H9 (cell line): ENCODE measurements around the gene RPGR. TPM values are rescaled to one million over a fixed set of nuclear protein-coding genes. Genes with fewer than 3 reads are reported as not detected.

Experiments
- DNase-seq: peaks from one replicate; pipeline ENCODE4 v3.0.0-alpha.2; 2017
- H2AFZ ChIP-seq: one replicate; pipeline ENCODE4 v1.6.1; 2013; ENCODE audit warnings: mild to moderate bottlenecking, low read length, control low read depth, moderate library complexity
- H2AK5ac ChIP-seq: 2 replicates; pipeline ENCODE4 v1.6.1; 2013; ENCODE audit warnings: low read length, control low read depth, mixed read lengths; ENCODE audit not compliant: insufficient read length
- H2BK120ac ChIP-seq: one replicate; pipeline ENCODE4 v1.6.1; 2013; ENCODE audit warnings: low read depth, mild to moderate bottlenecking, low read length, control low read depth, inconsistent platforms; ENCODE audit not compliant: poor library complexity, severe bottlenecking
- H2BK12ac ChIP-seq: 2 replicates; pipeline ENCODE4 v1.6.1; 2013; ENCODE audit warnings: low read length, control low read depth, mixed read lengths, low read depth; ENCODE audit not compliant: insufficient read length
- H2BK15ac ChIP-seq: 2 replicates; pipeline ENCODE4 v1.6.1; 2013; ENCODE audit warnings: low read depth, low read length, control low read depth
- H2BK20ac ChIP-seq: one replicate; pipeline ENCODE4 v1.6.1; 2013; ENCODE audit warnings: low read depth, mild to moderate bottlenecking, low read length, control low read depth, inconsistent platforms; ENCODE audit not compliant: poor library complexity, severe bottlenecking
- H2BK5ac ChIP-seq: 2 replicates; pipeline ENCODE4 v1.6.1; 2013; ENCODE audit warnings: low read length, control low read depth, mixed read lengths; ENCODE audit not compliant: insufficient read length
- H3K14ac ChIP-seq: 2 replicates; pipeline ENCODE4 v1.6.1; 2013; ENCODE audit warnings: low read length, control low read depth; ENCODE audit not compliant: insufficient read depth
- H3K18ac ChIP-seq: 2 replicates; pipeline ENCODE4 v1.6.1; 2013; ENCODE audit warnings: low read depth, mild to moderate bottlenecking, mixed read lengths, low read length, control low read depth; ENCODE audit not compliant: insufficient read length
- H3K23ac ChIP-seq: 2 replicates; pipeline ENCODE4 v1.6.1; 2013; ENCODE audit warnings: low read length, control low read depth, mixed read lengths, low read depth; ENCODE audit not compliant: insufficient read length
- H3K23me2 ChIP-seq: 2 replicates; pipeline ENCODE4 v1.6.1; 2013; ENCODE audit warnings: low read depth, mild to moderate bottlenecking, mixed read lengths, low read length, control low read depth; ENCODE audit not compliant: insufficient read length, poor library complexity, severe bottlenecking
- H3K27ac ChIP-seq: 2 replicates; pipeline ENCODE4 v1.5.1; 2013; ENCODE audit warnings: low read length, control low read depth, mixed read lengths, low read depth; ENCODE audit not compliant: insufficient read length
- H3K27me3 ChIP-seq: 2 replicates; pipeline ENCODE4 v1.6.1; 2013; ENCODE audit warnings: low read length, control low read depth, inconsistent platforms; ENCODE audit not compliant: insufficient read depth
- H3K4ac ChIP-seq: 2 replicates; pipeline ENCODE4 v1.6.1; 2013; ENCODE audit warnings: low read depth, mild to moderate bottlenecking, control low read depth, inconsistent platforms, low read length, moderate library complexity
- H3K4me1 ChIP-seq: 2 replicates; pipeline ENCODE4 v1.6.1; 2013; ENCODE audit warnings: low read length, control low read depth, inconsistent platforms; ENCODE audit not compliant: insufficient read depth
- H3K4me2 ChIP-seq: 2 replicates; pipeline ENCODE4 v1.6.1; 2013; ENCODE audit warnings: low read length, control low read depth, mixed read lengths; ENCODE audit not compliant: insufficient read length, insufficient read depth
- H3K56ac ChIP-seq: 2 replicates; pipeline ENCODE4 v1.6.1; 2013; ENCODE audit warnings: low read depth, mild to moderate bottlenecking, mixed read lengths, low read length, control low read depth; ENCODE audit not compliant: insufficient read length
- H3K79me1 ChIP-seq: 2 replicates; pipeline ENCODE4 v1.6.1; 2013; ENCODE audit warnings: low read depth, mild to moderate bottlenecking, moderate library complexity, low read length, control low read depth, inconsistent platforms; ENCODE audit not compliant: insufficient read depth, poor library complexity, severe bottlenecking
- H3K79me2 ChIP-seq: 2 replicates; pipeline ENCODE4 v1.6.1; 2013; ENCODE audit warnings: low read length, control low read depth, inconsistent platforms; ENCODE audit not compliant: insufficient read depth
- H3K9ac ChIP-seq: 2 replicates; pipeline ENCODE4 v1.6.1; 2013; ENCODE audit warnings: low read length, control low read depth, mixed read lengths; ENCODE audit not compliant: insufficient read length; ENCODE audit errors: extremely low read depth
- H3K9me3 ChIP-seq: one replicate; pipeline ENCODE4 v1.6.1; 2013; ENCODE audit warnings: low read depth, low read length, inconsistent platforms; ENCODE audit not compliant: control insufficient read depth
- H3T11ph ChIP-seq: one replicate; pipeline ENCODE4 v1.6.1; 2013; ENCODE audit warnings: mild to moderate bottlenecking, low read length, control low read depth, inconsistent platforms
- H4K20me1 ChIP-seq: one replicate; pipeline ENCODE4 v1.6.1; 2013; ENCODE audit not compliant: control insufficient read depth, insufficient read length, insufficient read depth
- H4K5ac ChIP-seq: 2 replicates; pipeline ENCODE4 v1.6.1; 2013; ENCODE audit warnings: low read depth, mild to moderate bottlenecking, mixed read lengths, low read length, control low read depth; ENCODE audit not compliant: insufficient read length
- H4K8ac ChIP-seq: replicated peaks from 2 replicates; pipeline ENCODE4 v1.6.1; 2013; ENCODE audit warnings: low read length, control low read depth, mixed read lengths, low read depth; ENCODE audit not compliant: insufficient read length
- H4K91ac ChIP-seq: 2 replicates; pipeline ENCODE4 v1.6.1; 2013; ENCODE audit warnings: low read depth, mild to moderate bottlenecking, moderate library complexity, mixed read lengths, low read length, control low read depth; ENCODE audit not compliant: insufficient read length
- H3K27ac Mint-ChIP-seq, 3 experiments: 2 replicates in 2 of 3; 3 replicates in 1 of 3; pipeline ENCODE4 v1.8.0; 2020 to 2021; ENCODE audit warnings: mixed read lengths in 3 of 3, mild to moderate bottlenecking in 1 of 3, moderate library complexity in 1 of 3
- H3K27me3 Mint-ChIP-seq: 2 replicates; pipeline ENCODE4 v1.8.0; 2021; ENCODE audit warnings: low read depth, mild to moderate bottlenecking, moderate library complexity, mixed read lengths
- H3K36me3 Mint-ChIP-seq, 3 experiments: 2 replicates in 2 of 3; 3 replicates in 1 of 3; pipeline ENCODE4 v1.8.0; 2020 to 2021; ENCODE audit warnings: low read depth in 3 of 3, mixed read lengths in 3 of 3; ENCODE audit not compliant: insufficient read depth in 1 of 3
- H3K4me1 Mint-ChIP-seq, 2 experiments: 2 replicates each; pipeline ENCODE4 v1.8.0; 2020; ENCODE audit warnings: mixed read lengths in 2 of 2
- H3K4me3 Mint-ChIP-seq, 2 experiments: 2 replicates in 1 of 2; 3 replicates in 1 of 2; pipeline ENCODE4 v1.8.0; 2020 to 2021; ENCODE audit warnings: mild to moderate bottlenecking in 2 of 2, mixed read lengths in 2 of 2, moderate library complexity in 1 of 2
- H3K9me3 Mint-ChIP-seq, 2 experiments: 2 replicates in 1 of 2; 3 replicates in 1 of 2; pipeline ENCODE4 v1.8.0; 2020; ENCODE audit warnings: mild to moderate bottlenecking in 2 of 2, mixed read lengths in 2 of 2, moderate library complexity in 1 of 2
- WGBS: extraction: QIAGEN DNeasy Blood & Tissue Kit; methylation state at CpG from one replicate; pipeline ENCODE4 v1.1.7; 2013; ENCODE audit warnings: missing lambda C conversion rate, low lambda C conversion rate, mixed read lengths; ENCODE audit not compliant: insufficient read length; ENCODE audit errors: extremely low coverage; 5-methylcytosine and 5-hydroxymethylcytosine counted together
- total RNA-seq: library from RNA; stranded (reverse); gene quantifications from 2 replicates; pipeline ENCODE4 v1.2.1, GENCODE V29; 2021
- TF ChIP-seq, protein P1 (sequence below): fragments of 200-600 bp; sonication (generic); conservative IDR thresholded peaks from 3 replicates; pipeline ENCODE4 v1.8.0; 2021; ENCODE audit warnings: antibody characterized with exemption, mild to moderate bottlenecking

The RPGR gene
- total RNA-seq, 1 experiment from 2014 or later = 7.3 TPM

GRCh38 chrX:38268011-38268410 is 59.3 kb downstream of the RPGR start:
- Histone ChIP-seq H2BK12ac (no peak overlapping the region), H3K23me2 (no peaks in the 10 kb centered on the region), H2AFZ (no peak overlapping the region), H3K4me1 (no peaks in the 10 kb centered on the region), H2BK15ac (no peak overlapping the region), H3K56ac (no peak overlapping the region), H3K27ac (no peak overlapping the region), H3K18ac (no peak overlapping the region), H3K79me2 (no peaks in the 10 kb centered on the region), H3K27me3 (no peaks in the 10 kb centered on the region), H2BK20ac (no peak overlapping the region), H3K9me3 (no peaks in the 10 kb centered on the region), H3K4me2 (no peak overlapping the region), H3K9ac (no peak overlapping the region), H3K23ac (no peak overlapping the region), H3K14ac (no peak overlapping the region), H3T11ph (no peak overlapping the region), H4K20me1 (no peaks in the 10 kb centered on the region), H4K91ac (no peak overlapping the region), H2BK5ac (no peak overlapping the region), H2BK120ac (no peak overlapping the region), H3K4ac (no peak overlapping the region), H2AK5ac (no peak overlapping the region), H4K8ac (no peak overlapping the region), H3K79me1 (no peaks in the 10 kb centered on the region), H4K5ac (no peak overlapping the region)
- Mint-ChIP-seq H3K27me3 (no peaks in the 10 kb centered on the region), H3K9me3 (peaks cover 40 to 48% of the 10 kb centered on the region in 2 experiments), H3K4me1 (no peaks in the 10 kb centered on the region), H3K36me3 (peaks cover 3 to 9% (median 6%) of the 10 kb centered on the region in 3 experiments; a peak in 4 of 7 replicates), H3K27ac (no peak overlapping the region), H3K4me3 (no peak overlapping the region)
- no CpG with 5 or more reads among the region's 3 CpGs for WGBS
- DNase-seq = no peak
- TF ChIP-seq, protein P1, sequence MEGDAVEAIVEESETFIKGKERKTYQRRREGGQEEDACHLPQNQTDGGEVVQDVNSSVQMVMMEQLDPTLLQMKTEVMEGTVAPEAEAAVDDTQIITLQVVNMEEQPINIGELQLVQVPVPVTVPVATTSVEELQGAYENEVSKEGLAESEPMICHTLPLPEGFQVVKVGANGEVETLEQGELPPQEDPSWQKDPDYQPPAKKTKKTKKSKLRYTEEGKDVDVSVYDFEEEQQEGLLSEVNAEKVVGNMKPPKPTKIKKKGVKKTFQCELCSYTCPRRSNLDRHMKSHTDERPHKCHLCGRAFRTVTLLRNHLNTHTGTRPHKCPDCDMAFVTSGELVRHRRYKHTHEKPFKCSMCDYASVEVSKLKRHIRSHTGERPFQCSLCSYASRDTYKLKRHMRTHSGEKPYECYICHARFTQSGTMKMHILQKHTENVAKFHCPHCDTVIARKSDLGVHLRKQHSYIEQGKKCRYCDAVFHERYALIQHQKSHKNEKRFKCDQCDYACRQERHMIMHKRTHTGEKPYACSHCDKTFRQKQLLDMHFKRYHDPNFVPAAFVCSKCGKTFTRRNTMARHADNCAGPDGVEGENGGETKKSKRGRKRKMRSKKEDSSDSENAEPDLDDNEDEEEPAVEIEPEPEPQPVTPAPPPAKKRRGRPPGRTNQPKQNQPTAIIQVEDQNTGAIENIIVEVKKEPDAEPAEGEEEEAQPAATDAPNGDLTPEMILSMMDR = no peak
